ENCODE measurements around the gene TMEM117.
A peak's percentile ranks its signal among the peaks of the same experiment; 100 is the strongest.

The TMEM117 gene

GRCh38 chr12:43835656-43836474, at the start of gene TMEM117:
Gene TMEM117 (plus strand): TSS chr12:43836081.
- Mint-ChIP-seq H3K4me3 (peak within 1 kb of the TSS; percentile 92), H3K27me3 (no peaks in the 10 kb centered on the region), H3K9me3 (ENCODE audit: low read depth) (no peaks in the 10 kb centered on the region), H3K27ac (peak within 1 kb of the TSS; percentile 92), H3K4me1 (ENCODE audit: low read depth) (peaks cover 57% of the 10 kb centered on the region), H3K36me3 (no peaks in the 10 kb centered on the region)

- no peaks in the 10 kb centered on the region for H3K4me1 Mint-ChIP-seq (ENCODE audit: low read depth)
- H3K4me3 Mint-ChIP-seq, result no peak overlapping the region
- no peak overlapping the region for H3K27ac Mint-ChIP-seq
- H3K36me3 Mint-ChIP-seq, result peaks cover 12% of the 10 kb centered on the region
- H3K9me3 Mint-ChIP-seq (ENCODE audit: low read depth), result no peaks in the 10 kb centered on the region
- H3K27me3 Mint-ChIP-seq, result no peaks in the 10 kb centered on the region
Measured at GRCh38 chr12:43786899-43787693, 48.8 kb upstream of the TMEM117 start.

- H3K27ac Mint-ChIP-seq, result no peak overlapping the region
- H3K4me1 Mint-ChIP-seq (ENCODE audit: low read depth), result no peaks in the 10 kb centered on the region
- H3K9me3 Mint-ChIP-seq (ENCODE audit: low read depth), result no peaks in the 10 kb centered on the region
- H3K4me3 Mint-ChIP-seq, result no peak overlapping the region
- H3K27me3 Mint-ChIP-seq, result no peaks in the 10 kb centered on the region
- H3K36me3 Mint-ChIP-seq, result peaks cover 15% of the 10 kb centered on the region
Measured at GRCh38 chr12:43789941-43790340, 45.9 kb upstream of the TMEM117 start.

- Mint-ChIP-seq H3K4me3 (no peak overlapping the region), H3K36me3 (peaks cover 9% of the 10 kb centered on the region), H3K27me3 (no peaks in the 10 kb centered on the region), H3K27ac (peak overlapping the region; percentile 24), H3K4me1 (ENCODE audit: low read depth) (peaks cover 7% of the 10 kb centered on the region), H3K9me3 (ENCODE audit: low read depth) (no peaks in the 10 kb centered on the region)
Measured at GRCh38 chr12:43795716-43796280, 40.1 kb upstream of the TMEM117 start.

- H3K36me3 Mint-ChIP-seq, result peaks cover 6% of the 10 kb centered on the region
Measured at GRCh38 chr12:43797561-43798217, 38.2 kb upstream of the TMEM117 start.

GRCh38 chr12:43805149-43805859, 30.6 kb upstream of the TMEM117 start:
- H3K27me3 Mint-ChIP-seq, result no peaks in the 10 kb centered on the region
- H3K36me3 Mint-ChIP-seq, result peaks cover 7% of the 10 kb centered on the region
- peak overlapping the region; percentile 90 for H3K27ac Mint-ChIP-seq
- peaks cover 46% of the 10 kb centered on the region for H3K4me1 Mint-ChIP-seq (ENCODE audit: low read depth)
- no peaks in the 10 kb centered on the region for H3K9me3 Mint-ChIP-seq (ENCODE audit: low read depth)
- peak overlapping the region; percentile 100 for H3K4me3 Mint-ChIP-seq

More at GRCh38 chr12:43797561-43798217, 38.2 kb upstream of the TMEM117 start:
- Mint-ChIP-seq H3K9me3 (ENCODE audit: low read depth) (no peaks in the 10 kb centered on the region), H3K4me3 (no peak overlapping the region), H3K27me3 (no peaks in the 10 kb centered on the region), H3K4me1 (ENCODE audit: low read depth) (peaks cover 14% of the 10 kb centered on the region), H3K27ac (peak overlapping the region; percentile 79)

- H3K27ac Mint-ChIP-seq, result peak within 1 kb of the TSS; percentile 100
- no peaks in the 10 kb centered on the region for H3K27me3 Mint-ChIP-seq
- no peaks in the 10 kb centered on the region for H3K9me3 Mint-ChIP-seq (ENCODE audit: low read depth)
- H3K4me1 Mint-ChIP-seq (ENCODE audit: low read depth), result peaks cover 50% of the 10 kb centered on the region
- peaks cover 7% of the 10 kb centered on the region for H3K36me3 Mint-ChIP-seq
- H3K4me3 Mint-ChIP-seq, result peak within 1 kb of the TSS; percentile 100
Measured at GRCh38 chr12:43805860-43806736, 29.8 kb upstream of the TMEM117 start, which contains the start of gene TWF1. Gene TWF1 (minus strand): TSS chr12:43806317. CDS start chr12:43806245, 72 bp downstream.

GRCh38 chr12:43806737-43807072, 29.2 kb upstream of the TMEM117 start:
- Mint-ChIP-seq H3K9me3 (ENCODE audit: low read depth) (no peaks in the 10 kb centered on the region), H3K36me3 (peaks cover 6% of the 10 kb centered on the region), H3K27ac (peak overlapping the region; percentile 100), H3K4me1 (ENCODE audit: low read depth) (peaks cover 55% of the 10 kb centered on the region), H3K4me3 (peak overlapping the region; percentile 100), H3K27me3 (no peaks in the 10 kb centered on the region)

GRCh38 chr12:43807386-43807785, 28.5 kb upstream of the TMEM117 start:
- no peaks in the 10 kb centered on the region for H3K27me3 Mint-ChIP-seq
- H3K4me3 Mint-ChIP-seq, result peak overlapping the region; percentile 100
- H3K27ac Mint-ChIP-seq, result peak overlapping the region; percentile 100
- no peaks in the 10 kb centered on the region for H3K9me3 Mint-ChIP-seq (ENCODE audit: low read depth)
- H3K36me3 Mint-ChIP-seq, result peaks cover 6% of the 10 kb centered on the region
- peaks cover 56% of the 10 kb centered on the region for H3K4me1 Mint-ChIP-seq (ENCODE audit: low read depth)

GRCh38 chr12:43812057-43812456, 23.8 kb upstream of the TMEM117 start:
- no peak overlapping the region for H3K27ac Mint-ChIP-seq
- peaks cover 28% of the 10 kb centered on the region for H3K4me1 Mint-ChIP-seq (ENCODE audit: low read depth)
- no peaks in the 10 kb centered on the region for H3K27me3 Mint-ChIP-seq
- no peaks in the 10 kb centered on the region for H3K9me3 Mint-ChIP-seq (ENCODE audit: low read depth)
- no peaks in the 10 kb centered on the region for H3K36me3 Mint-ChIP-seq
- no peak overlapping the region for H3K4me3 Mint-ChIP-seq

GRCh38 chr12:43812926-43813325, 23.0 kb upstream of the TMEM117 start:
- no peaks in the 10 kb centered on the region for H3K36me3 Mint-ChIP-seq
- H3K27ac Mint-ChIP-seq, result no peak overlapping the region
- no peak overlapping the region for H3K4me3 Mint-ChIP-seq
- H3K27me3 Mint-ChIP-seq, result no peaks in the 10 kb centered on the region
- peaks cover 22% of the 10 kb centered on the region for H3K4me1 Mint-ChIP-seq (ENCODE audit: low read depth)
- H3K9me3 Mint-ChIP-seq (ENCODE audit: low read depth), result no peaks in the 10 kb centered on the region

- H3K4me1 Mint-ChIP-seq (ENCODE audit: low read depth), result peaks cover 14% of the 10 kb centered on the region
- no peak overlapping the region for H3K27ac Mint-ChIP-seq
Measured at GRCh38 chr12:43815416-43815815, 20.5 kb upstream of the TMEM117 start.

GRCh38 chr12:43816168-43816567, 19.7 kb upstream of the TMEM117 start:
- Mint-ChIP-seq H3K9me3 (ENCODE audit: low read depth) (no peaks in the 10 kb centered on the region), H3K27ac (no peak overlapping the region), H3K4me1 (ENCODE audit: low read depth) (peaks cover 10% of the 10 kb centered on the region)

More at GRCh38 chr12:43815416-43815815, 20.5 kb upstream of the TMEM117 start:
- H3K9me3 Mint-ChIP-seq (ENCODE audit: low read depth), result no peaks in the 10 kb centered on the region
- H3K36me3 Mint-ChIP-seq, result peaks cover 2% of the 10 kb centered on the region
- H3K4me3 Mint-ChIP-seq, result no peak overlapping the region
- no peaks in the 10 kb centered on the region for H3K27me3 Mint-ChIP-seq

More at GRCh38 chr12:43816168-43816567, 19.7 kb upstream of the TMEM117 start:
- Mint-ChIP-seq H3K4me3 (no peak overlapping the region), H3K27me3 (no peaks in the 10 kb centered on the region), H3K36me3 (peaks cover 2% of the 10 kb centered on the region)

All from activated naive CD8-positive, alpha-beta T cell (primary cell).